Adipose tissue (tissue), 3 donors: ENCODE measurements around the gene FOXC1. TPM values are rescaled to one million over a fixed set of nuclear protein-coding genes. Genes with fewer than 3 reads are reported as not detected.

Experiments
- H3K27ac ChIP-seq: one replicate; pipeline ENCODE4 v1.5.1; 2013; ENCODE audit warnings: low read depth, low read length
- WGBS, 3 donors: extraction: QIAGEN DNeasy Blood & Tissue Kit; methylation state at CpG; one replicate each; pipeline ENCODE4 v1.1.7; 2013; 5-methylcytosine and 5-hydroxymethylcytosine counted together
- polyA plus RNA-seq, 3 donors: library from polyadenylated mRNA; stranded (reverse); fragments of 200-250 nt; gene quantifications; one replicate each; pipeline ENCODE4 v1.2.3, GENCODE V29; 2013
- donor health status: healthy with polysubstance abuse.
- donor health status: Bipolar disorder and iron deficiency.
- donor health status: healthy.

FOXC1 gene
- polyA plus RNA-seq, 3 donors: 0.64 to 7.3 (median 5.5) TPM

DNA sequence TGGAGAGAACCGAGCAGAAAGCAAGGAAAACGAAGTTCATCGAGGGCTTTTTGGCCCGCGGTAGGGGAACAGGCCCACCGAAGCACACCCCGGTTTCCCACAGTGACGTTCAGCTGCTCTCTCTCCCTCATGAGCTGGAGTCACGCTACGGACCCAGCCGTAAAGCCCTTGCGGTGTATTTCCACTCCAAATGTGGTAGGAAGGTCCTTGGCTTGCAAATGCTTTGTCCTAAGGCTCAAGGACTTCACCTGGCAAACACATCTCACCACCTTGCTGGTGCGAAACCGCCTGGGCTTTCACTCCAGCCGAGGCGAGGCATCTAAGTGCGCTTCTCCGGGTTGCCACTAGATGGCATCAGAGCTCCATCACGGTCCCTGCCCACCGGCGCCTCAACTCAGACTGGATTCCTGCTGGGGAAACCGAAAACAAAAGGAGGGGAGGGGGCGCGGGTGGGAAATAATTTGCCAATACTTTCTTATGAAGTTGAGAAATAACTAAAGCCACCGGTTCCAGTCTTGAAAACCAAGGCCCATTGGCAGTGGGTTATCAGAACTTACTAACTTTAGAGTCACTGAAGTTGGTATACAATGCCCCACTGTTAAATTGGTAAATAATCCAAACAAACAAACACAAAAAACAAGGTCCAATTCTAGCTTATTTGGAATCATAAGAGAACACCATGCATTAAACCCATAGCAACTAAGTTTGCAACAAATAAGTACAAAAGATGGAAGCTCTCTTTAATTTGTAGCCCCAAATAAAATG is 13.4 kb upstream of the FOXC1 start:
- H3K27ac ChIP-seq: no peak overlapping the region
- 10 to 13% (median 12%) methylated on average over 25 of the region's 25 CpGs for WGBS, 3 donors

DNA sequence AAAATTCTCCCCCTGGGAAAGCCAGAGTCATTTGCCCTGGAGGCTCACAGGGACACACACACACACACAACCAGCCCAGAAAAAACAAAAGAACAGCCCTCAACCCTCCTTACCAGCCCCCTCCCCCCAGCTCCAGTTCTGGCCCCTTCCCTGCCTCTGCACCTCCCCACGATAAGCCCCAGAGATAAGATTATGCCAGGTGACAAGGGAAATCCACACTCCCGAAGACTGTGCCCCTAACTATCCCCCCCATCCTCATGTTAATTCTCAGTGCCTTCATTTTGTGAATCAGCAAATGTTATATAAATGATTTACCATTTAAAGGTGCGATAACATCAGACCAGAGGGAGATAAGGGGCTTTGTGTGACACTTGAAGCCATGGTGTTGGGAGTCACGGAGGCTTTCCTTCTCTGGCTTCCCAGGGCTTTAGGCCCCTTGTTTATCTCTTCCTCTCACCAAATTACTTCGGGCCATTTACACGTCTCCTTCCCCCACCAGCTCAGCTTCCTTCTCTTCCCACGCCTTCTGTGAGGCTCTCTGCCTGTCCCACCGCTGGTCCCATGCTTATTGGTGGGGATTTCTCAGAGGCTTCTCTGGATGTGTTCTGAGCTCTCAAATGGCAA is 12.5 kb upstream of the FOXC1 start:
- no peak overlapping the region for H3K27ac ChIP-seq
- 57 to 65% (median 63%) methylated on average over 8 of the region's 8 CpGs for WGBS, 3 donors

DNA sequence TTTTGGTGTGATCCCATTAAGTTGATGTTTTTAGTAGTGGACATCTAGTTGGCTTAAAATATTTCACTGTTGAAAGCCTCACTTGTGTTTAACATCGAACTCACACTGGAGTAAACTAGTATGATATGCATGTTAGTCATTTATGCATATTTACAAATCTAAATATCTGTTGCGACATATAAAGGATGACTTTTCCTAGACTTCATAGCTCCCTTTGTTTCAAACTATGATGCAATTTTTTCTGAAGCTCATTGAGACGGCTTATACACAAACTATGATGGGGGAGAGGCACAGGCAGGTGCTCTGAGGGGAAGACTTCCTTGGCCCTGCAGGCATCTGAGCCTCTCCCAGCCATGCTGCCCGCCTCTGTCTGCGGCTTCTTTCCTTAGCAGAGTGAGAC is 11.8 kb upstream of the FOXC1 start:
- WGBS, 3 donors: 71 to 89% (median 88%) methylated on average over 5 of the region's 5 CpGs
- no peak overlapping the region for H3K27ac ChIP-seq

DNA sequence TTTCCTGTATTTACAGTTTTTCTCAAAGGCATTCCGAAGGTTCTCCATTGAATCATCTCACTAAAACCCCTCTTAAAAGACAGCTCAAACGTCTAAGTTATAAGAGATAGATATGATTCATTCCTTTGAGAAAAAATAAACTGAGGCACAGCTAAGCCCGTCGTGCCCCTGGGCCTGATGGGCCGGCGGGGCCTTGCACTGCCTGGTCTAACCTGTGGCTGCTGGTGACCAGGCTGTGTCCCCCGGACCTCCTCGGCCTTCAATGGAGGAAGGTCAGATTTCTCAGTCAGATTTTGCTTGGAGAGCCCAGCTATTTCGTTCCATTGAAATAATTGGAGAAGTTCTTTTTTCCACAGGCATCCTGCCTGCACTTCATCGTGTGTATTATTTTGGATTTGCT is 11.3 kb upstream of the FOXC1 start:
- WGBS, 3 donors: 85 to 89% (median 88%) methylated on average over 10 of the region's 10 CpGs
- no peak overlapping the region for H3K27ac ChIP-seq

DNA sequence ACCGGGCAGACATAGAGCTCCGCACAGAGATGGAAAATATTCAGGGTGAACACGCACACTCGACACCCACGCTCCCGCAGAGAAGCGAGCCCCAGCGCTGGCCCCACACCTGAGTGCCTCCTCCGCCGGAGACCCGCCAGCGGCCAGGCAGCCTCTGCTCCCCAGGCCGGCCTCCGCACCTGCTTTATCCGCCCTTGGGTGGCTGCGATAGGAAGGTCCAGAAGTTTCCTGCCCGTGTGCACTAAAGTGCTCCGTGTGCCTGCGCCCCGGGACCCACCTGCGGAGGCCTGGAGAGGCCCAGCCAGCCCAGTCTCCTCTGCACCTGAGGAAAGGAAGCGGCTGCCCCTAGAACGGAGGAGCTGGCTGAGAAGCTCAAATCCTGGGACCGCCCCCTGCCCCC is 10.8 kb upstream of the FOXC1 start:
- 86 to 89% (median 86%) methylated on average over 24 of the region's 24 CpGs for WGBS, 3 donors
- no peak overlapping the region for H3K27ac ChIP-seq

DNA sequence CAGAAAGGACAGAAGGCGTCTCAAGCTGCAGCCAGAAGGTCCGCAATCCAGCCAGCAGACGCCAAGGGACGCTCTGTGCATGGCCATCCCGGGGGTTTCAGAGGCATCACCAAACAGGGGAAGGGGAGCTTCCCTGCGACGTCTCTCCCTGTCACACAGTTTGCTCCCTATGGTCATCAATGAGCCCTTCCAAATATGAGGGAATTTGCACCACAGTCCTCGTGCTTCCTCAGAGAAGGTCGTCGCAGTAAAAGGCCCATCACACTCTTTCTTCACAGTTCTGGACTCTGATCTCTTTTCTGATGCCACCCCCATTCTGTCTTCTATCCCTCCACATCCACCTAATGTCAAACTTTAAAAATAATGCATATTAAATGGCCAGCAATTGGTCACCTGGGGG is 10.2 kb upstream of the FOXC1 start:
- 87 to 89% (median 87%) methylated on average over 10 of the region's 10 CpGs for WGBS, 3 donors
- H3K27ac ChIP-seq: no peak overlapping the region

DNA sequence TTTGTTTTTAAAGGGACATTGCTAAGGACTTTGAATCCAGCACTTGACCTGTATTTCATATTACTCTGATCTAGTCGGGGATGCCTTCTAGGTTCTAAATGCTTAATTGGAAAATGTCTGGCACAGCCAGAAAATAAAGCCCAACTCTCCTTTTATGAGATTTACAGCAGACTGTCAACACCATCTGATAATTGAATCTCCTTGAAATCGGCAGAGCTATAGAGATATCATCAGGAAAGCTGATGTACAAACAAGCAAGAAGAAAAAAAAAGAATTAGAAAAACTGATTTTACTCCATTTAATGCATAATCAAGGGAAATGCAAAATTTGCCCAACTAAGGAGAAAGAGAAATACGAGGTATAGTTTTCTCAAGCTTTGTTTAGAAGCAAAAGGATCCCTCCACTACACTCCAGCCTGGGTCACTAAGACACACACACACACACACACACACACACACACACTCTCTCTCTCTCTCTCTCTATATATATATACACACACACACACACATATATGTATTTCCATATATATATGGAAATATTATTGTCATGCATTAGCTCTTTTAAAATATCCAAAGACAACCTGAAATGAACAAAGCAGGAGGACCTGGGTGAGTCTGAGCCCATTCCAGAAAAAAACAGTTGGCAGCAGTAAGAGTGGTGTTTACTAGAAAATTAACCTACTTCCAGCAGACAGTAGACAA is 9.5 kb upstream of the FOXC1 start:
- no peak overlapping the region for H3K27ac ChIP-seq
- WGBS, 3 donors: 68 to 74% (median 70%) methylated on average over 3 of the region's 3 CpGs

DNA sequence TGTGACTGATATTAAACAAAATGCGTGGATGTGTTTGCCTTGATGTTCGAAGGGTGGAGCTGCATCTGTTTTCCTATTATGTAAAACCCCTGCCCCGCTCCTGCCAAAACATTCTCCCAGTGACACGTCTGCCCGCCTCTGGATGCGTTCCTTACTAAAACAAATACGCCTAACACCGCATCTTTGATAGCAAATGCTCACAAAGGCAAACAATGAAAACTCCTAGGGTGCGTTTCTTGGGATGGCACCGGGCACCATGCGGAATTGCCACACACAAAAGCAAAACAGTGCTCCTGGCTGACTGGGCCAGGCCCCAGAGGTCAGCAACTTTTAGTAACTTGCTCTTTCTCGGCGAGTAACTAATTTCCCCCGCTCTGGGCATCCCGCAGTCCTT is 9.0 kb upstream of the FOXC1 start:
- no peak overlapping the region for H3K27ac ChIP-seq
- 60 to 67% (median 67%) methylated on average over 15 of the region's 15 CpGs for WGBS, 3 donors

DNA sequence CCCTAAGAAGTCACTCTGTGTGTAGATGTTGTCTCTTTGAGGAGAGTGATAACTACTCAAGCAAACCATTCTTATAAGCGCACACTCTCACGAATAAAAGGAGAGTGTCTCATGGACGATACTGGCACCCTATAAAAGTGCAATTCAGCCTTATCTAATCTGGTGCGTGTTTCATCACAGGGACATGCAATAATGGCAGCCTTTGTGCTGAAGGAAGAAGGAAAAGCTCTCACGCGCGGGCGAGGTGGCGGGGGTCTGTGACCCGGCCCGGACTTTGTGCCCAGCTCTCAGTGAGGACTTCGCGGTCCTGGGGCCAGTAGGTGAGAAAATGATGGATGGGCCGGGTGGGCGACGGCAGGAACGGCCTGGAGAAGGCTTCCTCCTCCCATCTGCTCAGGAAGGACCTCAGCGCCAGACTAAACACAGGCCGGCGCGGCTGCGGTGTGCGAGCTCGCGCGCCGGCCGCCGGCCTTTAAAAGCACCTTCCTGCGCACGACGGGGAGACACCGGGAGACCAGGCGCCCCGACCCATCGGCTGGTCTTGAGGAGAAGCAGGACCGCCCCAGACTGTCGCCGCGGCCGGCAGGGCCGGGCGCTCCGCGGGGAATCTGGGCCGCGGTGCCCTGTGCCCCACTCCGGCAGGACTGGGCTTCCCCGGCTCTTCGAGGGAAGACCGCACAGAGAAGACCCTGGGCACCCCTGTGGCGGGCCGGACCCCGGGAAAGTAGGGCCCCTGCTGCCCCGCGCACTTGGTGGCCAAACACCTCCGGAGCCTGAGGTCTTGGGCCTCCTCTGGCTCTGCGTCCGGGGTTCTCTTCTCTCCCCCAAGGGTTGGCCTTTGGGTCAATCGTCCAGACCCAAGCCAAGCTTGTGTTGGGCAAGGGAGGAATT is 8.3 kb upstream of the FOXC1 start:
- WGBS, 3 donors: 27 to 34% (median 31%) methylated on average over 57 to 60 of the region's 60 CpGs

DNA sequence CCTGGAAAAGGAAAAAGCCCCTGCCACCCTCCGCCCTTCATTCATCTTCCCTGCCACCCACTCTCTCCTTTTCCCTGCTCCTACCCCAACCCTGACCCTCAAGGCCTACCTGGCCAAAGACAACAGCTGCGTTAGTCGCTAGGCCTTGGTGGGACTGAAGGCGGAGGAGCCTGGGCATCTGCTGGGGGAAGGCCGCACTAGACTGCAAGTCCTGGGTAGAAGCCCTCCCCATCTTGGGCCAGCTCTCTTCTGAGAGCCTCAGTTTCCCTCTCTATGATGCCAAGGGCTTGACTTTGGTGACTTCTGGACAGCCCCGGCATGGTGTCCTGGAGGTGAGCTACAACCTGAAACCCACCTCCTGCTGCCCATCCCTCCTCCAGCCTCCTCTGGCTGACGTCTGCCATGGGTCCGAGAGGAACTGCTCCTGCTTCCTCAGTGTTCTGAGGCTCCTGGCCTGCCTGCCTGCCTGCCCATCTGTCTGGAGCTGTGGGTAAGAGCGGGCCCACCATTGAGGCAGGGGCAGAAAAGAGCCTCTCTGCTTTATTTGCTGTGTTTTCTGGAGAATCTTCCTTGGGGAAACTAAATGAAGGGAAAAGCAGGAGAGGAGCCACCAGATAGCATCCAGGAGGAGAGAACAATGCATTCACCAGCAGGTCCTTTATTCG is 7.5 kb upstream of the FOXC1 start:
- 91 to 94% (median 94%) methylated on average over 10 of the region's 10 CpGs for WGBS, 3 donors
- no peak overlapping the region for H3K27ac ChIP-seq

More for the DNA sequence above, 8.3 kb upstream of the FOXC1 start:
- no peak overlapping the region for H3K27ac ChIP-seq

DNA sequence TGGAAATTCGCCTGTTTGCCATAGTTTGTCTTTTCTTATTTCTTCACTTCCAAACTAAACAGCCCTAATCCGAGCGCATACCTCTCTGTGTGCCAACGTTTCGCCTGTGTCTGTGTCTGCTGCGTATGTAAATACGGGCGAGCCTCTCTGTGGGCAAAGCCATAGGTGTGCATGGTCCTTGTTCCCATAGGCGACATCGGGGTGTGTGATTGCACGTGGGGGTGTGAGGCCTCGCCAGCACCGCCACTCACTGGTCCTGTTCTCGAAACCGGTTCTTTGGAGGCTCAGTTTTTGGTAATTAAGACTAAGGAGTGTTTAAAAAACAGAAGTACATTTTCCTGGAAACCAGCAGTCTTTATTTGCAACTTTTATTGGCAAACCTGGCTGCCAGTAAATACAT is 6.0 kb upstream of the FOXC1 start:
- WGBS, 3 donors: 72 to 78% (median 75%) methylated on average over 15 of the region's 15 CpGs
- H3K27ac ChIP-seq: no peak overlapping the region

DNA sequence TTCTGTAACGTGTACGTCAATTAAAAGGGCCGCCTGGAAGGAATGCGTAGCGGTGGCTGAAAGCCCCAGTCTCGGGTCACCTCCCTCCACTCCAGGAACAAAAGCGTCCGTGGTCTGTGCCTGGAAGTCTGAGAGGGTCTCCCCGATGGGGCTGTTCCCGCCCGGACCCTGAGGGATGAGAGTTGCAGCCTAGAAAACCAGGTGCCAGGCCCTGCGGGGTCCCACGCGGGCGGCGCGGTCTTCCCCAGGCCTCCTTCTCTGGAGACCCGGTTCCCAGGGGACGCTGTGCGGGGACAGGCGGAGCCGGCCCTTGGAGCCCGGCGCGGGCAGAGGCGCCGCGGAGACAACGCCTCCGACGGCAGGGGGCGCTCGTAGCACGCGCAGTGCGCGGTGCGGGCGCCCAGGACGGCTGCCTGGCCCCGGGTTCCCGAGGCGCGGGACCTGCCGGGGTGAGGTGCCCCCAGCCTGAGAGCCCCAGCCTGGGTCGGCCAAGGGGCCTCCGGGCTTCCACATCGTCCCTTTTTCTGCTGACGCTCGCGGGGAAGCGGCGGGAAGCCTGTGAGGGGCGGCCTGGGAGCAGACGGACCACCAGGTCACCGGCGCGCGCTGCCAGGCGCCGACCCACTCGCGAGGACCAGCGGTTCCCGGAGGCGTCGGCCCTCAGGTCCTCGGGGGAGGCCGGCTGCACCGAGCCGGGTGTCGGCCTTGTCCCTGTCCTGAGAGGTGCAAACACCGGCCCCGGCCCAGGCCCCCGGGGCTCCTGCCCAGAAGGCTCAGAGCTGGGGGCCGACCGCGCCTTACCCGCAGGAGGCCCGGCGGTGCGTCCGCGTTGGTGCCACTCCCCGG is 5.3 kb upstream of the FOXC1 start:
- H3K27ac ChIP-seq: no peak overlapping the region
- WGBS, 3 donors: 1 to 2% (median 2%) methylated on average over 61 to 85 of the region's 85 CpGs

DNA sequence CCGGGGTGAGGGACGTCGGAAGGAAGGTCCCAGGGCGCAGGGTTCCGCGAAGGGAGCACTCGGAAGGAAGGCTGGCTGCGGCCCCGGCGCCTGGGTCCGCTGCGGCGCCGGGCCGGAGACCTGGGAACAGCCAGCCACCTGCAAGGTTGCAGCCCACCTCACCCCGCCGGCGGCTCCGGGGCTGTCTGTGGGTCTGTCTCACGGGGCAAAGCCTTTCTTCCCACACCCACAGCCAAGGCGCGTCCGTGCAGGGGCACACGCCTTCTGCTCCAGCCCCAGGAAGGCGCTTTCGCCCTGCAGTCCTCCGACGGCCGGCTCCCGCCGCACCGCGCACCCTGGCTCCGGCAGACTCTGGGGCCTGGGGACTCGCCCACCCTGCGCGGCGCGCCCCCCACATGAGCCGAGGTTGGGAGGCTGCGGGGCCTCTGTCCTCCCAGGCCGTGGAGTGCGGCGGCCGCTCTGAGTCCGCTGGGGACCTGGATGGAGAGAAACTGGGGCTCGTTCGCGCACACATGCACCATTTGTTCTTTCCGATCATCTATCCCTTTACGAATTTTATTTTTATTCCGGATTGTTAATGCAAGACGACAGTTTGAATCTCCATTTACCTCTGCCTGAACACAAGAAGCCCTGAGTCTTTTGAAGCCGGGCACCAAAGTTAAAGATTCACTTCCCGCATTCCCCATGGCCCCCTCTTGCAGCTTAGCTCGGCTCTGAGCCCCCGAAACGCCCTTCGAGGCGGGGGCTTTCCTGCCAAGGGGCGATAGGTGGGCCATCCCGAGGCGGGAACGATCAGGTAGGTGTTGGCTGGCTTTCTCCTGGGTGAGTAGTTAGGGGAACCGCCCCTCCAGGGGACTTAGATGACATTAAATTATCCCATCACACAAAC is 4.5 kb upstream of the FOXC1 start:
- 9 to 13% (median 12%) methylated on average over 62 to 65 of the region's 65 CpGs for WGBS, 3 donors
- no peak overlapping the region for H3K27ac ChIP-seq

DNA sequence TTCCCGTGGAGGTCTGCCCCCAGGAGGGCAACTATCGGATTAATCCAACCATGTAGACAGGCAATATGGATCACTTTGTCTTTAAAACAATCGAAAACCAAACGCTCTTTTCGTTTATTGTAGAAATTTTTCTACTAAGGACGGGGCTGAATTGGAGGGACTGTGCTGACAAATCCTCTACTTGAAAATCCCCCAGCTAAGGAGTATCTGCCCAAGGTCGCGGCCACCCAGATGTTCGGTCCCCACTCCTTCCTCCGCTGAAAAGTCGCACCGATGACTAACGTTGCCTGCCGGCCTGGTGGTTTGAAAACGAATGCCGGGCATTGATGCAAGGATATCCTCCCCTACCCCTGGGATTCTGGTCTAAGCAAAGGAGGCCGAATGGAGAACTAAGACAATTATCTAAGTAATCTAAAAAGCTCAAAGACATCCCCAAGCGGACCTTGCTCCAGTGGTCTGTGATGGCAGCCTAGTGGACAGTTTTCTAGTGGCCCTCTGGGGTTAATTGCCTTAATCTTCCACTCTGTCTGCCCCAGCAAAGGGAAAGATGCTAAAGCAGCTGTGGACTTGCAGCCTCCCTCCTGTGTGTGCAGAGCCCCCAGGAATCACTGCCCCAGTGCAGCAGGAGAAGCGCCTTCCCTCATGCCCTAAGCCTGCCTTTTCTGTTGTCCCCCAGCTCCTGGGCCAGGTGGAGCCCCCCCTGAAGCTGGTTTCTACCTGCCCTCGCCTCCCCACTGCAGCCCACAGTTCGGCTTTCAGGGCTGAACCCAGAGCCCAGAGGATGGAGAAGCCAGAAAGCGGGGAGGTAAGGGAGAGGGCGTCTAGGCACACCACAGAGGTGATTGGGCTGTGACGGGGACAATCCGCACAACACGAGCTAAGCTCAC is 3.6 kb upstream of the FOXC1 start:
- H3K27ac ChIP-seq: no peak overlapping the region

DNA sequence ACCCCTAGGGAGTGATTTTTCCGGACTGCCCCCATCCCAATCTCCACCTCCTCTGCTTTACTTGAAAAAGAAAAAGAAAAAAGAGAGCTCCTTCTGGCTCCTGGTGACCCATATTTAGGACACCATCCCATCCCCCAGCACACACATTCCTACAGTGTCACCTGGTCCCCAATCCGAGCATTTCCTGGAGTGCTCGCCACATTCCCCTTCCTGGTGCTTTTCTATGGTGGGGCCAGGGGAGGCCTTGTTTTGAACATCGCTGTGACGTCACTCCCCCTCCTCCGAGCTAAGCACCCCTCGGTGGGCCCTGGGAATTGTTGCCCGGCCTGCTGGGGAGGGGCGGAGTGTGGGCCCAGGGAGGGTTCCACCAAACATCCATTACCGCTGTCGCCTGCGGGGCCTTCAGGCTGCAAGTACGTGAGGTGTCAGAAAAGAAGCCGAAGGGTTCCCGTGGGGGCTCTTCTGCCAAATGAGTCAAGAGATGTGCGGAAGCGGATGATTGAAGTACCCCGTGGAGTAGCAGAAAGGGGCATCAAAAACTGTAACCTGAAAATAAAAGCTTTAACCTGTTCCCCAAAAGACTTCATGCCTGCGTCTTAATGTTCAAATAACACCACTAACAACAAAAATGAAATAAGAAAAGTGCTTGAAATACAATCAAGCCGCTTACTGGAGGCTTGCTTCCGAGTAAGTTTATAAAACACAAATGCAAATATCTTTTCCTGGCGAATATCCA is 2.8 kb upstream of the FOXC1 start:
- no peak overlapping the region for H3K27ac ChIP-seq
- 18 to 32% (median 23%) methylated on average over 22 of the region's 22 CpGs for WGBS, 3 donors

More for the DNA sequence above, 3.6 kb upstream of the FOXC1 start:
- 18 to 26% (median 23%) methylated on average over 26 of the region's 26 CpGs for WGBS, 3 donors
